Tongue (tissue), 2 donors: ENCODE results near the gene C3orf18. TPM values are rescaled to one million over a fixed set of nuclear protein-coding genes. Genes with fewer than 3 reads are reported as not detected.
A peak's percentile ranks its signal among the peaks of the same experiment; 100 is the strongest.

Experiments used
- DNase-seq: peaks from one replicate; pipeline ENCODE4 v3.0.0-alpha.2; 2015
- total RNA-seq: library from RNA; depleted of rRNA; stranded (reverse); fragments of >200 nt; gene quantifications from one replicate; pipeline ENCODE4 v1.2.3, GENCODE V29; 2014

Gene C3orf18
- total RNA-seq, 1 donor from 2014 or later: 25.1 TPM

DNA sequence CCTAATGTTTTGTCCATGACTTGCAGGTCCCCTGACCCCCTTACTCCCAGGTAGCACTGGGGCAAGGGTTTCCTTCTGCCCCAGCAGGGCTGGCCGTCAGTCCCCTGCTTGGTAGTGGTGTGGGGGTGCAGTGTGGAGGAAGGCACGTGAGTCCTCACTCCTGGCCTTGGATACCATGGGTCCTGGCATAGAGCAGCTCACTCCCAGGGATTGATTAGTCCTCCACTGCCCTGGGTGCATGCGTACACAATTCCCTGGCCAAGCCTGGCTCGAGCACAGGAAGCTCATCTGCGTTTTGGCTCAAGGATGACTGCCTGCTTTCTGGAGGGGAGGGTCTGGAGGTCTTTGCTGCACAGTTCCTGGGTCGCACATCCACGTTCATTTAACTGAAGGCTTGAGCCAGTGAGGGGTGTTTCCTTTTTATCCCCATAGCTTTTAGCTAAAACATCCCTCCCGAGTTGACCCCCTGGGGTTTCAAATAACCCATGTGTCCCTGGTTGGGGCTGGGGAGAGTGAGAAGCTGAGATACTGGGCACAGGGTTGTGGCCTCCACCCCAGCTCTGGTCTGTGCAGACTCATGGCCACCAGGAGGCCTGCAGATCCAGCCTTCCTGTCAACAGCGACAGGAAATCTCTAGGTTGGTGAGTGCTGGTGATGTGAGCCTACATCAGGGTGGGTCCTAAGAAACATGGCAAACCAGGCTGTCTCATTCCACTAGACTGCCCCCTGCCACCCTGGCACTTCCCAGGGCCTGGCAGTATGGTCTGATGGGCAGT, 13.3 kb upstream of the C3orf18 start:
- DNase-seq: no peak

DNA sequence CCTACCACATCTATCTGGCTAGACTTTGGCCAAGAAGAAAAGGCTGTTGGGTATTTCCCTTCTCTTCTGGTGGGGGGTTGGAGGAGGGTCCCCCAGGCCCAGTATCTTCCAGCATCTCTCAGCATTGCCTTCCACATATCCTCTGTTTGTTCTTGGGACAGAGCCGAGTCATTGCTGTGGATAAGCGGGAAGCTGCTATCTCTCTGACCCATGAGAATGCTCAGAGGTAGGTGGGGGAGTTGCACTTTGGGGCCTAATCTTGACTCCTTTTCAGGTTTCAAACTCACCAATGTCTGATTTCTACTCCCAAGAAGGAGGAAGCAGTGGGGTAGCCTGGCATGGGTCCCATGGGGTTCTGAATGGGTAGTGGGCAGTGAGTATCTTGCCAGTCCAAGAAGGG, 9.8 kb upstream of the C3orf18 start:
- DNase-seq: no peak

DNA sequence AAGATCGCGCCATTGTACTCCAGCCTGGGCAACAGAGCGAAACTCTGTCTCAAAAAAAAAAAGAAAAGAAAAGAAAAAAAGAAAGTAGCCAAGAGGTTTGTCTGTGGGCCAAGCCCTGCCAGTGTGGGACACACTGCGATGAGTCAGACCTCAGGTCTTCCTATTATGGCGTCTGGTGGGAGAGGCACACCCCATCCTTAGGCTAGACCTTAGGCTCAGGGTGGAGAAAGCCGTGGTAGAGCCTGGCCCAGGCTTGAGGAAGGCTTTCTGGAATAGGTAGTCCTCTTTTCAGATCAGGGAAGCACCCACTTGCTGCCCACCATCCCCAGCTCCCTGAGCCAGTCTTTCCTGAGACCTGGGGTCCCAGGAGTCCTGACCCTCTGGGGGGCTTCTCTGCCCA, 7.8 kb upstream of the C3orf18 start:
- no peak for DNase-seq

DNA sequence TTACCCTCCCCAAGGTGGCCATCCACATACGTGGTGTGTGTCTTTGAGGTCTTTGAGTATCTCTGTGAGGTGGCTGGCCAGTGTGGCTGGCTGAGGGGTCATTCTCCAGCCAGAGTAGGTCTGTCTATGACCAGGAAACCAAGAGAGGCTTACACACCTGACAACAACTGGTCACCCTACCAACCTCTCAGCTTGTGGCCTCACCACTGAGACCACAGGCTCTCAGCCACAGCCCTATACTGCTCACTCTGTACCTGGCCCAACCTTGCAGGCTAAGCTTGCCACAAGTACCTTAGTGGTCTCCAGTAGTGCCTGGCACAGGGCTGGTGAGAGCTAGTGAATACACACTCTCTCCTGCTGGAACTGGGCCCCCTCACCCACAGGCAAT, 6.9 kb upstream of the C3orf18 start:
- DNase-seq: no peak

DNA sequence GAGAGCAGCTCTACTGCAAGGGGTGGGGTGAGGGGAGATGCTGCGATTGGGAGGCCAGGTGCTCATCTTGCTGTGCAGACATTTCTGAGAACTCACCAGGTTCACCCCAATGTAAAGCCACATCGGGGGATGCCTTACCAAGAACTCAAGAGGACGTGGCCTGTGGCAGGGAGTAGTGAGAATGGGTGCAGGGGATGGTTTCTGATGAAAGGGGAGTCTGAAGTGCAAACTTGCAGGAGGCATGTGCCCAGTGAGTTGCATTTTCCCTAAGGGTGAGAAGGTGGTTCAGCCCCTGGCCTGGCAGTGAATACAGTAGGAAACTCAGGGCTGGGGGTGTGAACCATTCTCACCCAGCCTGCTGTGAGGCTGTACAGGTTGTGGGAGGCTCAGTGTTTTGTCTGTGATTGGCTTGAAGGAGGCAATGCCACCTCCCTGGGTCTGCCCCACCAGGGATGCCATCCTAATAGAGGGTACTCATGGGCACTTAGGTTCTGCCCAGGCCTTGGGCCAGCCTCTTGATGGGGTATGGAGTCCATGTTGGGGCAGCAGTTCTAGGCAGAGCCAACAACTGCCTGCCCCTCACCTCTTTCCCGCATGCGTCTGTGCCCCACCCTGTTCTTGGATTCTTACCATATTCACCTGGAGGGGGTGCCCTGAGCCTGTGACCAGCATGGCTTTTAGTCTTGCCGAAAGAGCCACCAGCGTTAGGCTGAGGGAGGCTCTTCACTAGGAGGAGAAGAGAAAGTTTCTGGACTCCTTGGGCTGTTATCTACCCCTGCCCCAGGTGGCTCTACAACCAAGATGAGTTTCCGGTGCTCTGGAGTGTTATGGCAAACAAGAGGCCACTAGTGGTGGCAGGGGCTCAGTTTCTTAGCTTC, 6.3 kb upstream of the C3orf18 start:
- no peak for DNase-seq

DNA sequence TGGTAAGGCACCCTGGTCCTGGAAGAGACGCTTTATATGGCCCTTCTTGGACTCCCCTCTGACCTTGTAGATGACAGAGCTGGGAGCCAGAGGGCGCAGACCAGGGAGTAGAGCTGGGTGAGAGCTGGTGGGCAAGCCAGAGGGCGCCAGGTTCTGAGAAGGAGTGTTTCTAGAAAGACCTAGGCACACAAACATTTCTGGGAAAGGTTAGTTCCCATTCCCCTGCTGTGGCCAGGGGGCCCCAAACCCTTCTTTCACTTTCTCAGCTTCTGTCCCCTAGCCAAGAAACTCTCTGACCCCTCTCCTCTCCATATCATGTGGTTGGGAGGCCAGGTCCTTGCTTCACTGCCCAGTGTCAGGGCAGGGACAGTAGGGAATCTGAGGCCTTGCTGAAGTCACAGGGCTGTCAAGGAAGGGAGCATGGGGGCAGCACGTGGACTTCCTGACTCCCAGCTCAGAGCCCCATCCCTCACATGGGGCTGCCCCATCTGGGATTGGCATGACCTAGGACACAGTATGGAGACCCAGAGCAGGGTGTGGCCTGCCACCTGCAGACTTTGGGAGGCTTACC, 5.3 kb upstream of the C3orf18 start:
- no peak for DNase-seq

DNA sequence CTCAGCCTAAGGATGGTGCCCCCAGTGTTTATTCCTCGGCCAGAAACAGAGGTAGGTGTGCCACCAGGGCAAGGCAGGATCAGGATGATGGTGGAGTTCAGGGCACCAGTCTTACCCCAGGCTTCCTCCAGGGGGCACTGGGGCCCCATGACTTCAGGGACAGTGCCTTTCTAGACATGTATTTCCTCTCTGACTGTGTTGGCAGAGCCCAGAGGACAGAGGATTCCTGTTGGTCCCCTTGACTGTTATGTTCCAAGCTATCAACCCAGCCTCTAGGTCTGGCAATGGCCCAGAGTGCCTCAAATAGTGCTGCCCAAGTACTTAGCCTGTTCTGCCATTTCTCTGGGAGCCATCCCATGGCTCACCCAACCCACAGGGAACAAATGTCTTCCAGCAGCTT, 4.6 kb upstream of the C3orf18 start:
- DNase-seq: peak; percentile 85

DNA sequence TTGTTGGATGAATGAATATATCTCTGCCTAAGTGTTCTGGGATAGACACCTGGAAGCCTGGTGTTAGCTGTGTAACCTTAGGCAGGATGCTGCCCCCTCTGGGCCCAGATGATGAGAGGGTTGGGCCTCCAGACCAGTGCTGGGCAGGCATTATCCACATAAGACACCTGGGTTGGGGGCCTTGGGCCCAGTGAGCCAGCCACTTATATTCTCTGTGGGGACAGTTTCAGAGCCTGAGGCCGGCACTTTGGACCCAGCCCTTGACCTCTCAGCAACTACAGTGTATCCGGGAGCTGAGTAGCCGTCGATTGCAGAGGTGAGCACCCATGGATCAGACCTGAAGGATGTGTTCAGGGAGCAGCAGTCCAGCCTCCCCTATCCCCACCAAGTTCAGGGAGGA, 3.9 kb upstream of the C3orf18 start:
- no peak for DNase-seq

DNA sequence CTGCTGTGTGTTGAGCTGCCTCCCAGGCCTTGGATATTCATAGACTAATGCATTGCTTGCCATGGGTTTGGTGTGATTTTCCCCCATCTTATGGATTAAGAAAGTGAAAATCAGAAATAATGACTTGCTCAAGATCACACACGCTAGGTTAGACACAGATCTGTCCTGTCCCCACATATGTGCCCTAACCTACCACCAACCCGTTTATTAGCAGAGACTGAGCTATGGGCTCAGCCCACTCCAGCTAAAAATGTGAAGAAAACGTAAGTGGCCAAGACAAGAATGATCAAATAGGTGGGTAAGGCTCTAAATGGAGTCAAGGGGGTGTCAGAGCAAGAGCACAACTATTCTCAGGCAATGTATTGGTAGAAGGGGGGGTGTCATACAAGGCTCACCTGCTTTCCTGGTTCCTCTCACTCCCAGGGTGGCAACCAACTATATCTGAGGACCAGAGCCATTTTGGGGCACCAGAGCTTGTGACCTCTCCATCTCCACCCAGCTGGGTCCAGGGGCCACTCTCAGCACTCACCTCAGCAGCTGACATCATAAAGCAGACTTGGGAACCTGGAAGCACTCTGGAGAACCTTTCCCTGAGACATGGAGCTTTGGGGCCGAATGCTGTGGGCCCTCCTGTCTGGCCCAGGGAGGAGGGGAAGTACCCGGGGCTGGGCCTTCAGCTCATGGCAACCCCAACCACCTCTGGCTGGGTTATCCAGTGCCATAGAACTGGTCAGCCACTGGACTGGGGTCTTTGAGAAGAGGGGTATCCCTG, 3.1 kb upstream of the C3orf18 start:
- no peak for DNase-seq

DNA sequence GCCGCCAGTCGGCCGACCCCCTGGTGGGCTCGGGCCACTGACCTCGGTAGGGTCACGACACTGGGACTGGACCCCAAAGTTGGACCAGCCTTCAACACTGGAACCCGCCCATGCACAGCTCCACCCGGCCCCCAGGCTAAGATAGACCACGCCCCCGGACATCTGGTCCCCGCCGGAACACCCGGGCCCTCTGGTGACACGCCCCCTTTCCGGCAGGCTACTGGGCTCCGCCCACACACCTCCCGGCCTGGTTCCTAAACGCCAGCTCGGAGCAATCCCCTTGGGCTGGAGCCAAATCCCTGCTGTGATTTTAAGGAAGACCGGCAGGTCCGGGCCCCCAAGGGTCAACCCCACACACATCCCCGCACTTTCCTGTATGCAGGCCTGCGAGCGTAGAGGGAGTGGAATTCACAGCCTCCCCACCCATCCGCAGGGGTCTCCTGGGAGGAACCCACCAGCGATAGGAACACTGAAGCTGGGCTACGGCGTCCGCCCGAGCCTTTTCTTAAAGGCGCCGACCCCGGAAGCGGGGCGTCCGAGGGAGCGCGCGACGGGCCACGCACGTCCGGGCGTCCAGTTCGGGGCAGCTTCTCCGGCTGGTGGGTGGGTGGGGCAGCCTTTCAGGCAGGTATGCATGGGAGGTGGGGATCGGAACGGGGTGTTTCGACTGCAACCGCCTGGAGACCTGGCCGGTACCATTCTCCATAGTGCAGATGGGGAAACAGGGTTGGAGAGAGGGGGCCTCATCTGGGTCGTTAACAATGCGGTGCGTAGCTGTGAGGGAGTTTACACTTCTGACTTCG, 1.6 kb upstream of the C3orf18 start, which contains the start of gene HEMK1:
Gene HEMK1, plus strand, starts transcription at position 576 of the 803 bp plus-strand sequence. CDS start 1,583 bp downstream, outside the sequence.
- DNase-seq: peak; percentile 99

DNA sequence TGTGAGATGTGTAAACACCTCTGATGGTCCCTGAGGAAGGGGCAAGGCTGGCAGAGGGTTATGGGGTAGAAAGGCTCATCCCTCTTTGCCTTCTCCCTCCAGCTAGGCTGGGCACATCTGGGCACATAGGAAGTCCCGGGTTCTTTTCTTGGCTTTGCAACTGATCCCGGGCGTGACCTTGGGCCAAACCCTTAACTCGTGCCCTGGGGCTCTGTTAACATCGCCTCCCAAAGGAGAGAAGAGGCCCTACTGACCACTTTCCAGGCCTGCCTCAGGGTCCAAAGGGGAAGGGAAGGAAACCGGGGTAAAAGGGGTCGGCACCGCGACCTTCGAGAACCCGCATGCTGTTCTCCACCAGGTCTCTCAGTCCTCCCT, 549 bp downstream of the C3orf18 start:
- DNase-seq: no peak

DNA sequence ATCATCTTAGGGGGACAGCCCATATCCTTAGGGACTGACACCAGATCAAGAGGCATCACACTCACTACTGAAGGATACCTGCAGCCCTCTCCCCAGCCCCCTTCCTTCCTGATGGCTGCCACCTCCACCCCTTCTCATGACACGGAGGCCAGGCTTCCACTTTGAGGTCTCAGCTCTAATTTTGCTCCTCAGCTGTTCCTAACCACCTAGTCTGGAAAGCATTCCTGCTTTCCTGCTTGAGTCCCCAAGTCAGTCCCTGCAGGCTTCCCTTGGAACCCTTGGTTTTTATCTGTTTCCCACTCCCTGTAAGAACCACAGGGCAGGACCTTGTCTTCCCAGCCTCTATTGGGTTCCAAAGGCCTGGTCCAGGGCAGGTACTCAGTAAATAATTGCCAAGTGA, 3.2 kb downstream of the C3orf18 start:
- DNase-seq: no peak

DNA sequence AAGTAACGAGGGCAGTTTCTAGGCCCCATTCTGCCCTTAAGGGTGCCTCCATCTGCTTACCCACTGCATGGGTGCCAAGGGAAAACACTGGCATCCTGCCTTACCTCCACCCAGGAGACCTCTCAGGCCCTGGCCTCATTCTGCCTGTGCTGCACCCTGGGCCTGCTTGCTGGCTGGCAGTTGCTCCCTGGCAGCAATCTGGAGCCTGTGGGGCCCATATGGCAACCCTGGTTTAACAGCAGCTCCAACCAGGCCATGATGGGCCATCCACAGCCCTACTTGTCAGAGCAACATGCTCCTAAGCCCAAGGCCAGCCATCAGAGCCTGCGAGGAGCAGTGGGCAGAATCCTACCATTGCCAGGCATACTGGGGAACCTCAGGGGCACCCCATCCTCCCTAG, 3.7 kb downstream of the C3orf18 start:
- no peak for DNase-seq

DNA sequence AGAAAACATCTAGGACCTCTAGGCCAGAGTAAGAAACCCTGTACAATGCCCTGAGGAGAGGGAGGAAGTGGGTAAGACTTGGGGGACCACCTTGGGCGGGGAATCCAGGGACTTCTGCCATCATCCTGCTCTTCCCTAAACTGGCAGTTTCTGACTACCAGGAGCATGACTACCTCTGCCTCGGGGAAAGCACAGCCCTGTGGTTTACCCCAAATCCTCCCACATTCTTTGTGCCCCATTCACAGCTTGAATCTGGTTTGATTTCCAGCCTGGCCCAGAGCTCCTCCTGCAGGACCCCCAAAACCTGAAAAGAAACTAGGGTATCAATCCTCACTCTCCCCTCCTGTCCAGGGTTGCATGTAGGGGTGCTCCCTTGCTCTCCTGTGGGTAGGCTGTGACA, 4.7 kb downstream of the C3orf18 start:
- no peak for DNase-seq

DNA sequence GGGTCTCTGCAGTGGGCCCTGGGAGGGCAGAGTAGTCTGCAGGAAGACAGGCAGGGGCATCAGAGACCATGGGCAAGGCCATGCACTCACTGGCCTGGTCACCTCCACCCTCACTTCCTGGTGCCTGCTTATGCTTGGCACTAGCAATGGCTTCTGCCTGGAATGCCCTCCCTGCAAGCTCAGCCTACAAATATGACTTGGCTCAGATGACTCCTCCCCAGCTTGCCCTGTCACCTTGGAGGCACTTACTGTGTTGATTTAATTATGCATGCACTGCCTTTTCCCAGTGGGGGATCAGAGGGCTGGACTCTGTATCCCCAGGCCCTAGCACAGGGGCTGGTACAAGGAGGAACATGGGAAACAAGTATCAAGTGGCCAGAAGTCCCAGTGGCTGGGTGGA, 7.8 kb downstream of the C3orf18 start:
- DNase-seq: no peak

DNA sequence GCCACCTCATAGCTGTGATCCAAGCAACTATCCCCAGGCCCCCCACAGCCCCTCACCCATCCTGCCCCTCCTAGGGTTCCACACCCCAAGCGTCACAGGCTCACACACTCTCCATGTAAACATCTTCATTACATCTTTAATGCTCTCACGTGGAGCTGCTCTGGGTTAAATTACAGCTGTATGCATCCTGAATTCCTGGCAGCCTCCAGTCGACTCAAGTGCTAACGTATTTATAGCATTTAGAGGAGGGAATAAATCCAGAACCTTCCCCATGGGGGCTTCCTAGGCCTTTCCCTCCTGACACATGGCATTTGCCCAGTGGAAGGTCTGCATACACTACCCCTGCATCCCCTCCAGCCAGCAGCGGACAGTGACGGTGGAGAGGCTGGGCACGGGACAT, 9.6 kb downstream of the C3orf18 start:
- DNase-seq: peak; percentile 68

DNA sequence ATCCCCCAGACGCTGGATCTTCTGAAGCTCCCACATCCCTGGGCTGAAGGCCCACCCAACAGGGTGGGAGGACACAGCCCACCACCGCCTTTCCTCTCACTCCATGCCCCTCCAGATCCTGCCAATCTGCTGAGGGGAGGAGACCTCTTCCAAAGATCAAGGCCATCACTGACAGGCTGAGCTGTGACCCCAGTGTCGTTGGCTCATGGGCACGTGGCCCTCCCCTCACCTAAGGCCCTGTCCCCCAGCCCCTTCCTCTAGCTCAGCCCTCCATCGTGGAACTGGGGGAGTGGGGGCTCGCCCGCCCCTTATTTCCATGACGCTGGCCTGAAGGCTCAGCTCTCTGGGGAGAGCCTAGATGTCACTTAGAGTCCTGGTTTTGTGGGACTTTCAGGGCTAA, 10.4 kb downstream of the C3orf18 start:
- DNase-seq: no peak

DNA sequence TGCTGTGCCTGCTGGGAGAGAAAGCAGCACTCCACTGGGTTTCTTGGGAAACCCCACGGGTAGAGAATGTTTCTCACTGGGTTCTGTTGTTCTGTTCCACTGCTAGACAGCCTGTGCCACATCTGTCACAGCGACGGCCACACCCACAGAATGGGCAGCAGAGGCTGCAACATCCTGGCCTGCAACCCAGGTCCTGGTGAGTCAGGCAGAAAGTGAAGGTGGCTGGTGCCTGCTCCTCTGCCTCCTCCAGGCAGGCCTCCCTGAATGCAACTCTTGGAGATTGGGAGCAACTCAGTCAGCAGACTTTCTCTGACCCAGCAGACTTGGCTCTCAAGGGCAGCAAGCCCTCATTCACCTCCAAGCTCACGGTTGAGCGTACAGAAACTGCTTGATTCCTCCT, 13.0 kb downstream of the C3orf18 start:
- DNase-seq: no peak

DNA sequence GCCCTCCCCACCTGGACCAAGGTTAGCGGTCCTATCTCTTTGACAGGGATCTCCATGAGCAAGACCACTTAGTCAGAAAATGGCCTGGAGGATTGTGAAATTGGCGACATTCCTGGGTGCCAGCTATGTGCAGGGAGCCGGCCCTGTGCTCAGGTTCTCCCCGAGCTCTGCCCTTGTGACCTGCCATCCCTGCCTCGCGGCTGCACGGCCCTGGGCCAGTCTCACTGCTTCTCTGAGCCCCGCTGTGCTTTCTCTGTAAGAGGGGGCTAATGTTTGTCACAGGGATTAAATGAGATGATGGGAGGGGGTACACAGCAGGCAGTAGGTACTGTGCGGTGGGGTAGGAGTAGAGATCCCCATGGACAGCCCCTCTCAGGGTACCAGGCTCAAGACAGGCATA, 14.9 kb downstream of the C3orf18 start:
- DNase-seq: no peak

DNA sequence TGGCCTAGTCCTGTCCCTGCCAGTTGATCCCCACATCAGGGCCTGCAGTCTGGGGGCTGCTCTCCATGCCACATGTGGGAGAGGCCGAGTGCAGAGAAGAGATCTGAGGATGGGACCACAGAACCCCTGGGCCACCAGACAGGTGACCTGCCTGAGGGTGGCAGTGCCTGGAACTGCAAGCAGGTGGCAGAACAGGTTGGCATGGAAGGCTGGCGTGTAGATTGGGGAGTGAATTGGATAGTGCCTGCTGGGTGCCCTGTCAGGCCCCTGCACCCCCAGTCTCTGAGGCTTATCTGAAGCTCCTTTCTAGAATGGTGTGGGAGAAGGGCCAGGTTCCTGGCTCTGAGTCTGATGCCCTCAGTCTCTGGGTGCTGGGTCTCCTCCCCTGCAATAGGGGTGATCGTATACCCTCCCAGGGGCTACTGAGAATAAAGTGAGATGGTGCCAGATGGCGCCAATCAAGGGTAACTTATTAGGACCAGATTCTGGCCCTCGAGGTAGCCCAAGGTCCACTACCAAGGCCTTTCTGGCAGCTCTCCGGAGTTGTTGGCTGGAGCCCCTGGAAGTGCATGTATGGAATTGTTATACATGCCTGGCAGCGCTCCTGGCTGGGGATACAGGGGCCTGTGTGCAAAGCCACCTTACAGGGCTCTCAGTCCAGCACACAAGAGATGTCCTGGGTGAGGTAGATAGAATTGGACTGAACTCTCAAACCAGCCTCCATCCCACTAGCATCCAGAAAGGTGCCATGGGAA, 15.7 kb downstream of the C3orf18 start:
- DNase-seq: no peak
